Activated T-helper 1 cell treated with Interleukin-2 at 50 U/mL for 16 hours (primary cell): Measurements from ENCODE around the gene KIF9.
"Not testable (repeated sequence)": the region's sequence is repeated elsewhere in the genome, so short reads cannot be mapped to it uniquely, and the experiment has no call there.

Source experiments
- DNase-seq: peaks from one replicate; pipeline ENCODE4 v3.0.0-alpha.2; 2020; ENCODE audit warnings: low read depth

The KIF9 gene

DNA sequence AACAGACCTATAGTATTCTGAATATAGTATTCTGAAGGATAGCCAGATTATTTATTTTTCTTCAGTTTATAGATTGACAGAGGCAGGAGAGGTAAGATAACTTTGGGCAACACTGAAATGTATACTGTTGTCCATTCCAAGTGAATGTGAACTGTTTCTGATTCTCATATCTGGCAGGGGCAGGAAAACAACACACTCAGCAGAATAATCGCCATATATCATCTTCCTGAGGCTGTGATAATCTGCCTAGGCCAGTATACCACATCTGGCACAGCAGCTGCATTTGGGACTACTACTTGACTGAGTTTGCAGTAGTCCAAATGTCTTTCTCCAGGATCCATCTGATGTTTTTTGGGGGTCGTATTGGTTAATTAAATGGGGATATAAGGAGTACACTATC lies 96.3 kb downstream of the KIF9 start:
- no peak for DNase-seq

DNA sequence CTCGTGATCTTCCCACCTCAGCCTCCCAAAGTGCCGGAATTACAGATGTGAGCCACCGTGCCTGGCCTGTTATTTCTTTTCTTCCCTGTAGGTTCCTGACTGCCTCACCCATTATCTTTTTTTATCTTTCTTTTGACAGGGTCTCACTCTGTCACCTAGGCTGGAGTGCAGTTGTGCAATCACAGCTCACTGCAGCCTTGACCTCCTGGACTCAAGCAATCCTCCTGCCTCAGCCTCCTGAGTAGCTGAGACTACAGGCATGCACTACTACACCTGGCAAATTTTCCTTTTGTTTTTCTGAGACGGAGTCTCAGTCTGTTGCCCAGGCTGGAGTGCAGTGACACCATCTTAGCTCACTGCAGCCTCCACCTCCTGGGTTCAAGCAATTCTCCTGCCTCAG lies 100.9 kb downstream of the KIF9 start:
- DNase-seq, result not testable (repeated sequence)

DNA sequence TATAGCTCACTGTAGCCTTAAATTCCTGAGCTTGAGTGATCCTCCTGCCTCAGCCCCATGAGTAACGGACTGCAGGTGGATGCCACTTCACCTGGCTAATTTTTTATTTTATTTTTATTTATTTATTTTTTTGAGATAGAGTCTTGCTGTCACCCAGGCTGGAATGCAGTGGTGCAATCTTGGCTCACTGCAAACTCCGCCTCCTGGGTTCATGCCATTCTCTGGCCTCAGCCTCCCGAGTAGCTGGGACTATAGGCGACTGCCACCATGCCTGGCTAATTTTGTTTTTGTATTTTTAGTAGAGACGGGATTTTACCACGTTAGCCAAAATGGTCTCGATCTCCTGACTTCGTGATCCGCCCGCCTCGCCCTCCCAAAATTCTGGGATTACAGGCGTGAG lies 102.6 kb downstream of the KIF9 start:
- not testable (repeated sequence) for DNase-seq
